Mesodermal cell (in vitro differentiated cells): ENCODE results near the gene ACOXL.

ENCODE experiments used
- H3K27ac ChIP-seq: 2 replicates; pipeline ENCODE4 v1.7.0; 2013; ENCODE audit warnings: mild to moderate bottlenecking, low read depth, low read length, moderate library complexity; ENCODE audit not compliant: severe bottlenecking
- H3K36me3 ChIP-seq: 2 replicates; pipeline ENCODE4 v1.7.1; 2013; ENCODE audit warnings: mild to moderate bottlenecking, low read length, moderate library complexity; ENCODE audit not compliant: control insufficient read depth, insufficient read depth
- H3K4me1 ChIP-seq: one replicate; pipeline ENCODE4 v1.7.1; 2013; ENCODE audit warnings: mild to moderate bottlenecking, low read length; ENCODE audit not compliant: insufficient read depth, control insufficient read depth, poor library complexity, severe bottlenecking
- H3K4me3 ChIP-seq: 2 replicates; pipeline ENCODE4 v1.7.0; 2013; ENCODE audit warnings: low read length, control low read depth, mild to moderate bottlenecking; ENCODE audit not compliant: insufficient read depth, poor library complexity, severe bottlenecking; ENCODE audit errors: extremely low read depth
- H3K9me3 ChIP-seq: 2 replicates; pipeline ENCODE4 v1.7.1; 2013; ENCODE audit warnings: mild to moderate bottlenecking, low read length, moderate library complexity; ENCODE audit not compliant: control insufficient read depth
- WGBS, 2 experiments: methylation state at CpG; one replicate each; pipeline ENCODE4 v1.1.5; 2013; ENCODE audit warnings: missing lambda C conversion rate in 2 of 2; ENCODE audit not compliant: insufficient coverage in 2 of 2; 5-methylcytosine and 5-hydroxymethylcytosine counted together

The ACOXL gene

DNA sequence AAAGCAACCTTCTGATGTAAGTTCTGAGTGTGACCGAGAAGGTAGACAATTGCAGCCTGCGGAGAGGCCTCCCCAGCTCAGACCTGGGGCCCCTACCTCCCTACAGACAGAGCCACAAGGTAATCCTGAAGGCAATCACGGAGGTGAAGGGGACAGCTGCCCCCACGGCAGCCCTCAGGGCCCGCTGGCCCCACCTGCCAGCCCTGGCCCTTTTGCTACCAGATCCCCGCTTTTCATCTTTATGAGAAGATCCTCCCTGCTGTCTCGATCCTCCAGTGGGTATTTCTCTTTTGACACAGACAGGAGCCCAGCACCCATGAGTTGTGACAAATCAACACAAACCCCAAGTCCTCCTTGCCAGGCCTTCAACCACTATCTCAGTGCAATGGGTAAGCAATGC lies 391.4 kb downstream of the ACOXL start:
- Histone ChIP-seq H3K27ac (no peak overlapping the region), H3K4me3 (peak overlapping the region; percentile 68), H3K9me3 (no peaks in the 10 kb centered on the region), H3K36me3 (peaks cover 38% of the 10 kb centered on the region), H3K4me1 (peaks cover 13% of the 10 kb centered on the region)
- 74 to 78% methylated on average over 5 to 6 of the region's 7 CpGs for WGBS, 2 experiments

DNA sequence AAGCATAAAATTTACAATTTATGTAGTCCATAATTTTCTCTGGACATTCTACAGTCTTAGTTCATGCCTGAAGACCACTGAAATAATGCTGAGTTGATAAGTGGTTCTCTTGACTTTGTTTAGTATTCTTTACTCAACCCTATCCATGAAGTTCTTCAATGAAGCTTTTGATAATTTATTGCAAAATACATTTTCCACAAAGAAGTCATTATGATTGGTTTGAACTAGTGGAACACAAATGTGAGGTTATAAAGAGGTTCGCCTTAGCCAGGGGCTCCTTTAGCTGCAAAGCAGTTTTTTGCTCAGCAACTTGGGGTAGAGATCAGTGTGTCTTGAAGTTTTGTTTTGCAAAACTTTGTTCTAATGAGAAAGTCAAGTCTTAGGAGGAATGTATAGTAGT lies 394.2 kb downstream of the ACOXL start:
- no peaks in the 10 kb centered on the region for H3K9me3 ChIP-seq
- 100% methylated on average over 1 of the region's 1 CpG; no CpG with 5 or more reads in 1 of the 2 experiments for WGBS, 2 experiments
- H3K36me3 ChIP-seq = peaks cover 52% of the 10 kb centered on the region
- H3K4me1 ChIP-seq = peaks cover 5% of the 10 kb centered on the region
- H3K4me3 ChIP-seq = no peak overlapping the region
- H3K27ac ChIP-seq = no peak overlapping the region

DNA sequence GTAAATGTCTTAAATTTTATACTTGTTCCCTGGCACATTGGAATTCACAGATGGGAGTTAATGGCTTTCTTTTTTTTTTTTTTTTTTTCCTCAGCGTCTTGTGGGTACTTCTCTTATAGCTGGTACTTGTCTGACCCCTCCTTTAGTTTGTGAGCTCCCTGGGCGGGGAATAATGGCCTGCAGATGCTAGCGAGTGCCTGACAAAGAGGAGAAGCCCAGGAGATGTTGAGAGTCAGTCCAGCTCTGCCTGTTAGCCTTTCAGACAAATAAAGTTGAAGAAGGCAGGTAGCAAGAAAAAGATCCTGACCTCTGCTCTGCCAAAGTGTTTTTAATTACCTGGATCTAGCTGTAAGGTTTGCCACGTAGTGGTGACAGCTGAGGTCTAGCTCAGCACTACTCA lies 395.0 kb downstream of the ACOXL start:
- Histone ChIP-seq H3K9me3 (no peaks in the 10 kb centered on the region), H3K4me1 (peaks cover 5% of the 10 kb centered on the region), H3K4me3 (no peak overlapping the region), H3K27ac (no peak overlapping the region), H3K36me3 (peaks cover 53% of the 10 kb centered on the region)
- WGBS, 2 experiments = 82 to 100% methylated on average over 3 of the region's 4 CpGs

DNA sequence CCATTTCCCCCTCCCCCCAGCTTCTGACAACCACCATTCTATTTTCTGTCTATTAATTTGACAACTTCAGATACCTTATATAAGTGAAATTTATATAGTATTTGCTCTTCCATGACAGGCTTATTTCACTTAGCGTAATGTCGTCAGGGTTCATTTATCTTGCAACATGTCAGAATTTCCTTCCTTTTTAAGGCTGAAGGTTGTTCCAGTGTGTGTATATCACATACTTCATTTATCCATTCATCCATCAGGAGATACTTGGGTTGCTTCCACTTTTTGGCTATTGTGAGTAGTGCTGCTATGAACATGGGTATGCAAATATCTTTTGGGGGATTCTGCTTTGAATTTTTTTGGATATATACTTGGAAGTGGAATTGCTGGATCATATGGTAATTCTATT lies 395.7 kb downstream of the ACOXL start:
- Histone ChIP-seq H3K27ac (no peak overlapping the region), H3K4me3 (no peak overlapping the region), H3K9me3 (no peaks in the 10 kb centered on the region), H3K36me3 (peaks cover 56% of the 10 kb centered on the region), H3K4me1 (peaks cover 5% of the 10 kb centered on the region)
- WGBS, 2 experiments = no CpG with 5 or more reads among the region's 2 CpGs

DNA sequence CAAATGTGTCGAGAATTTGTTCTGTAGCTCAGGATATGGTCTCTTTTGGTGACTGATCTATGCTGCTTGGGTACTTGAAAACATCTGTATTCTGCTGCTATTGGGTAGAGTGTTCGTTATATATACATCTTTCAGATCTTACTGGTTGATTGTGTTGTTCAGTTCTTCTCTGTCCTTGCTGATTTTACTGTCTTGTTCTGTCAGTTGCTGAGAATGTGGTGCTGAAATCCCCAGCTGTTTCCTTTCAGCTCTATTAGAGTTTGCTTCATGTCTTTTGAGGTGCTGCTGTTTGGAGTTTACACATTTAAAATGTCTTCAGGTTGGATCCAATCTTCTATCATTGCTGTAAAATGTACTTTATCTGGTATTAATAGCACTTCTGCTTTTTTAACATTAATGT lies 401.2 kb downstream of the ACOXL start:
- no peak overlapping the region for H3K4me3 ChIP-seq
- H3K27ac ChIP-seq = no peak overlapping the region
- no peaks in the 10 kb centered on the region for H3K4me1 ChIP-seq
- peaks cover 26% of the 10 kb centered on the region for H3K36me3 ChIP-seq
- H3K9me3 ChIP-seq = no peaks in the 10 kb centered on the region
- 100% methylated on average over 1 of the region's 2 CpGs for WGBS, 2 experiments

DNA sequence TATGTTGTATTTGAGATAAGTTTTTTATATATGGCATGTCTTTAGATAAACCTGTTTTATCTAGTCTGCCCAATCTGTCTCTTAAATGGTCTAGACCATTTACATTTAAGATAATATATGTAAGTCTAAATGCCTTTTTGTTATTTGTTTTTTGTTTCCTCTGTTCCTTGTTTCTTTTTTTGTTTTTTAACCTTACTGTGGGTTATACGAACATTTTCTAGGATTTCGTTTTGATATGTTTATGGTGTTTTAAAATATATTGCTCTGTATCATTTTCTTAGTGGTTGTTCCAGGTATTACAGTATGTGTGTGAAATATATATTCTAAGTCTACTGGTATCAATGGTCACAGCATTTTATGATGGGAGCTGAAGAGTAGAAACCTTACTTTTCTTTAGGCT lies 401.7 kb downstream of the ACOXL start:
- no peak overlapping the region for H3K4me3 ChIP-seq
- H3K36me3 ChIP-seq = peaks cover 22% of the 10 kb centered on the region
- no peak overlapping the region for H3K27ac ChIP-seq
- H3K9me3 ChIP-seq = no peaks in the 10 kb centered on the region
- H3K4me1 ChIP-seq = no peaks in the 10 kb centered on the region
- 100% methylated on average over 2 of the region's 2 CpGs; no CpG with 5 or more reads in 1 of the 2 experiments for WGBS, 2 experiments

DNA sequence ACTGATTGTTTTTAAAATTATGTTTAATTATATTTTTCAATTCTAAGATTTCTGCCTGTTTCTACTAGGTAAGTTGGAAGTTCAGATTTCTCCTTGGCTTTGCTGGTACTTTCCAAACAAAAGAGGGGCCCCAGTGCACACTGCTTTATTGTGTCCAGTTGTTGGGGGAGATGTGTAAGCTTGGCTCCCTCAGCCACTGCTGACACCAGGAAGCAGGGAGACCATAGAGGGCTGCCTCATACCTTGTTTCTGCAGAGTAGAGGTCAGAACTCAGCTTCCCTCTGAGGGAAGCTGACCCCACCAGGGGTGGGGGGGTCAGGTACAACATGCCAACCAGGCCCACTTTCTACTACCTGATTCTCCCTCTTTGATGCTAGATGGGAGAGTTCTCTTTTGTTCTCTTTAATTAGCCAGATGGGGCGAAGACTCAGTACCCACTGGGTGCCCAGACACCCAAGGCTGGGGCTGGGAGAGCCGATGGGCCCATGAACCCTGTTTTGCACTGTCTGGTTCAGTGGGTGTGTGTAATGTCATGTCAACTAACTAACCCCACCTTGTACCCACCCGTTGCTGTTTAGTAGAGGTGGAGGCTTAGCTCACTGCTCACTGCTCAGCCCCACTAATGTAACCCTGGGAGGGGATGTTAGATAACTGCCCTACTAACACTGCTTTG lies 403.0 kb downstream of the ACOXL start:
- H3K4me1 ChIP-seq = no peaks in the 10 kb centered on the region
- H3K4me3 ChIP-seq = no peak overlapping the region
- no peaks in the 10 kb centered on the region for H3K9me3 ChIP-seq
- peaks cover 17% of the 10 kb centered on the region for H3K36me3 ChIP-seq
- WGBS, 2 experiments = no CpG with 5 or more reads among the region's 3 CpGs
- no peak overlapping the region for H3K27ac ChIP-seq

DNA sequence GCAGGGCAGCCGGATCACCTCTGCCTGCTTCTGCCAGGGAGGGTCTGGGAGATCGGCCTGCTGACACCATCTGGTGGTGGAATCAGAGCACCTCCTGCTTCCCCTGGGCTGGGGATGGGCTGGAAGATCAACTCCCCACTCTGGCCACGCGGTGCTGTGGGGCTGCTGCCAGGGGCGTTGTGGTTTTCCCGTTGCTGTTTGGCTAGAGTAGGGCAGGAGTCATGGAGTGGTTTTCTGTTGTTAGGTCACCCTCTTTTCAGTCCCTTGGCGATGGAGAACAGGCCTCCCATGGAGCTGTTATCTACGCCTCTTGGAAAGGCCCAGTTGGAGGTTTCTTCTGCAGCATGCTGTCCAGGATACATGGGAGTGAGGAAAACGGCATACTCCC lies 403.5 kb downstream of the ACOXL start:
- 80 to 83% methylated on average over 3 to 5 of the region's 9 CpGs for WGBS, 2 experiments

DNA sequence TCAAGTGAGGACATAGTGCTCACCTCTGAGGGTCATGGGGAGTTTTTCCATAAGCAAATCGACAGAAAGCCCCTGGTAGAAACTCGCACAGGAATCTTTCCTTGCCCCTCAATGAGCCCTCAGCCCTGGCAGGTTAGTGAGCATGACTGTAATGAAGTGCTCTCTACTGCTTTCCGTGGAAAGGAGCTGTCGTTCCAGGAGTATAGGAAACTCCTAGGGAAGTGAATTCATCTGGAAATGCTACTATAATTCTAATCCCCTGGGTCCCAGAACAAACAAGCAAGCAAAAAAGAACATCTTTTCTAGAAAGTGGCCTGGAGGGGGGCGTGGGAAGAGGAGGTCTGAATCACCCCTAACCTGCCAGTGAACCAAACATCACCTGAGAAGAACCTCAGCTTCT lies 406.5 kb downstream of the ACOXL start:
- Histone ChIP-seq H3K4me1 (no peaks in the 10 kb centered on the region), H3K4me3 (no peak overlapping the region), H3K27ac (no peak overlapping the region), H3K36me3 (peaks cover 23% of the 10 kb centered on the region), H3K9me3 (no peaks in the 10 kb centered on the region)
- WGBS, 2 experiments = 80% methylated on average over 4 of the region's 5 CpGs; no CpG with 5 or more reads in 1 of the 2 experiments

More for the DNA sequence above, 403.5 kb downstream of the ACOXL start:
- H3K27ac ChIP-seq = no peak overlapping the region
- H3K9me3 ChIP-seq = no peaks in the 10 kb centered on the region
- peaks cover 17% of the 10 kb centered on the region for H3K36me3 ChIP-seq
- H3K4me1 ChIP-seq = no peaks in the 10 kb centered on the region
- H3K4me3 ChIP-seq = no peak overlapping the region

DNA sequence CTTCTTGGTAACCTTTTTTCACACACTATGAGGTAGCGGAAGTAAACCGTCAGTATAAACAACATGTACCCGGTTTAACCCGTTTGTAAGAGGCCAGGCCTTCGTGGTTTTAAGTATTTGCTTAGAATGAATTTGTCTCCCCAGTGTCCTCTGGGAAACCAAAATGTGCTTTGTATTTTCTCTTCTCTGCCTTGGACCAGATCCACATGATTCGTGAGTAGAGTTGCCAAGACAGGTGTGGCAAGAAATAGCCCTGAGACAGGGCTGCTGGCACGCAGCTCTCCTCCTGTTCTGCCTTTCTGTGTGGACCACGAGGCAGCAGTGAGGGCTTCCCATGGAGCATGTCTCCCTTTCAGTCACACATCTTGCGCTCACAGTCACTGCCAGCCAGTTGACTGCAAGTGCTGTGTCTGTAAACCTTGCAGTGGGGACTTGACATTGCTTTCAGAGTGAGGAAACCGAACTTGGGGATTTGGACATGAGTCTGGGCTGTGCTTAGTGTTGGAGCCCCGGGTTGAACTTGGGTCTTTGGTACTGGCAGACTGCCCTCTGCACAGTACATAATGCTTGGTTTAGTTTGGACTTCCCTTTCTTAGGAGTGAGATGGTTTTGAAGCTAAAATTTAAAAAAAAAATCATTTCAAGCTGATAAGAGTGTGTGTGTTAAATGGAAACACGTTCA lies 407.4 kb downstream of the ACOXL start:
- Histone ChIP-seq H3K4me3 (no peak overlapping the region), H3K4me1 (no peaks in the 10 kb centered on the region), H3K36me3 (peaks cover 23% of the 10 kb centered on the region), H3K9me3 (no peaks in the 10 kb centered on the region), H3K27ac (no peak overlapping the region)
- WGBS, 2 experiments = 87 to 90% methylated on average over 7 to 8 of the region's 12 CpGs

DNA sequence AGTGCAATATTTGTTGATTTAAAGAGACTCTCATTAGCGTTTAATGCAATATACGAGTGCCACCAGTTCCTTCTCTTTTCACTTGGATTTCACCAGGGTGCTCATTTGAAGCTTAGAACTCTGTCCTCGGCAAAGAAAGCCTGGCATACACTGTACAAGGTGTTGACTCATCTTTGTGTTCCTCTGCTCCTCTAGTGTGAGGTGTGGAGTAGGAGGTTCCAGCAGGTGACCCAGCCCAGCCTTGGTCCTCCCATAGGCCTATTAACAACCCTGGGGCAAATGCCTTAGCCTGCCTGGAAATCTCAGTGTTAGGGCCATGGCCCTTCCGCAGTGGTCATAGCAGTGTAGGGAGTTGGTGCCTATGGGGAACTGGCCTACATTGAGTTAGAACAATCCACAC lies 408.4 kb downstream of the ACOXL start:
- Histone ChIP-seq H3K27ac (no peak overlapping the region), H3K4me3 (no peak overlapping the region), H3K9me3 (no peaks in the 10 kb centered on the region), H3K36me3 (peaks cover 16% of the 10 kb centered on the region), H3K4me1 (no peaks in the 10 kb centered on the region)
- 83 to 97% methylated on average over 1 to 3 of the region's 4 CpGs for WGBS, 2 experiments
